ENCODE results near the gene NWD2. TPM values are rescaled to one million over a fixed set of nuclear protein-coding genes. Genes with fewer than 3 reads are reported as not detected.

The NWD2 gene
- total and polyA plus RNA-seq, 10 donors, result 0.05 TPM; not detected in 9

DNA sequence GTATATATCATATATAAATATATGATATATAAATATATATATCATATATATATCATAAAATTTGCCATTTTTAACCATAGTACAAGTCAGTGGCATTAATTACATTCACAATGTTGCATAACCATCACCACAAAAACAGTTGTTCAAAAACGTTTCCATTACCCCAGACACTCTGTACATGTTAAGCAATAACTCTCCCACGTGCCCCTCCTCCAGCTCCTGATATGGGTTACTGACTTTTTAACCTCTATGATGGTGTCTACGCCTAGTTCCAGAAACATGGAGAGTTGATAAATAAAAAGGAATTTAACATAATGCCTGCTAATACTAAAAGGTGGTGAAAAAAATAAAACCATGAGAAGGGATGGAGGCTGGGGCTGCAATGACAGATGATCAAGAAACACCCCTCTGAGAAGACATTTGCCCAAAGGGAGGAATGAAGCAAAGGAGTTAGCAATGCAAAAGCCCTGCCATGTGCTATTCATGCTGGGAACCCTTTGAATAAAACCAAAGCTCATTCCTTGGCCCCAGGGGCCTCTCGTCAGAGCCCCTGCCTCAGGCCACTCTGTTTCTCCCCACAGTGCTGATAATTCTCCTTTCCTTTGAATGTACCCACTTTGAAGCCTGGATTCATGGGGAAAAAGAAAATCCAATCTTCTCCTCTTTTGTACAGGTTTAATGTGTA, 144.3 kb downstream of the NWD2 start:
- no peak overlapping the region for H3K27ac ChIP-seq
- intact Hi-C loops (cut with DNase I; ENCODE audit: low total_unique reads), result loop anchor here (10.0 kb wide), 1 partner anchor 1034 kb away; no protein-coding TSS in a partner anchor
- no peak for DNase-seq
- no peaks in the 10 kb centered on the region for H3K9me3 ChIP-seq
- H3K4me3 ChIP-seq, result no peak overlapping the region
- TF ChIP-seq, protein P1, sequence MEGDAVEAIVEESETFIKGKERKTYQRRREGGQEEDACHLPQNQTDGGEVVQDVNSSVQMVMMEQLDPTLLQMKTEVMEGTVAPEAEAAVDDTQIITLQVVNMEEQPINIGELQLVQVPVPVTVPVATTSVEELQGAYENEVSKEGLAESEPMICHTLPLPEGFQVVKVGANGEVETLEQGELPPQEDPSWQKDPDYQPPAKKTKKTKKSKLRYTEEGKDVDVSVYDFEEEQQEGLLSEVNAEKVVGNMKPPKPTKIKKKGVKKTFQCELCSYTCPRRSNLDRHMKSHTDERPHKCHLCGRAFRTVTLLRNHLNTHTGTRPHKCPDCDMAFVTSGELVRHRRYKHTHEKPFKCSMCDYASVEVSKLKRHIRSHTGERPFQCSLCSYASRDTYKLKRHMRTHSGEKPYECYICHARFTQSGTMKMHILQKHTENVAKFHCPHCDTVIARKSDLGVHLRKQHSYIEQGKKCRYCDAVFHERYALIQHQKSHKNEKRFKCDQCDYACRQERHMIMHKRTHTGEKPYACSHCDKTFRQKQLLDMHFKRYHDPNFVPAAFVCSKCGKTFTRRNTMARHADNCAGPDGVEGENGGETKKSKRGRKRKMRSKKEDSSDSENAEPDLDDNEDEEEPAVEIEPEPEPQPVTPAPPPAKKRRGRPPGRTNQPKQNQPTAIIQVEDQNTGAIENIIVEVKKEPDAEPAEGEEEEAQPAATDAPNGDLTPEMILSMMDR (IDR thresholded peaks at IDR 0.05 in 8 of 11, conservative IDR thresholded peaks at IDR 0.05 in 3 of 11), result no peak
- TF ChIP-seq POLR2A (IDR thresholded peaks at IDR 0.05), result no peak
- no peak for TF ChIP-seq POLR2AphosphoS5 (IDR thresholded peaks at IDR 0.05)
- 34 to 70% (median 43%) methylated on average over 4 of the region's 4 CpGs for WGBS, 5 donors
- H3K36me3 ChIP-seq, result no peaks in the 10 kb centered on the region
- peaks cover 0 to 23% (median 4%) of the 10 kb centered on the region in 6 donors for H3K4me1 ChIP-seq
- no peaks in the 10 kb centered on the region for H3K27me3 ChIP-seq (replicated peaks in 1 of 7)

DNA sequence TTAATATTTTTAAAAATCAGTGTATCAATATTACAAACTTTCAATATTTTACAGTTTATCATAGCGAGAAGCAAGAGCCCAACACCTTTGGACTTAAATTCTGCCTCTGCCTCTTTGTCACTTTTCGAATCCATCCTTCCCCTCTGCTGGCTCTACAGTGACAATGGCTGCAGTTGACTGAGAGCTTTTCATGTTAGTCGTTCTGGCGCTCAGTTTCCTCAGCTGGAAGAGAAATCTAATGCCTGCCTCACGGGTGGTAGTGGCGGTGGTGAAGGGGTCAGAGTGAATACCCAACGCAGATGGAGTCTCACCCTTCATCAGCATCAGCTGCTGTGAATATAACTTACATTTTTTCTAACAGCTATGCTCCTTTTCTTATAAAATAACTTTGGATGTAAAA, 144.8 kb downstream of the NWD2 start:
- H3K9me3 ChIP-seq, result no peaks in the 10 kb centered on the region
- no peaks in the 10 kb centered on the region for H3K36me3 ChIP-seq
- no peaks in the 10 kb centered on the region for H3K27me3 ChIP-seq (replicated peaks in 1 of 7)
- H3K27ac ChIP-seq, result no peak overlapping the region
- intact Hi-C loops (cut with DNase I; ENCODE audit: low total_unique reads), result loop anchor here (10.0 kb wide), 1 partner anchor 1035 kb away; no protein-coding TSS in a partner anchor
- no peak overlapping the region for H3K4me3 ChIP-seq
- TF ChIP-seq POLR2AphosphoS5 (IDR thresholded peaks at IDR 0.05), result no peak
- TF ChIP-seq, protein P1 (IDR thresholded peaks at IDR 0.05 in 8 of 11, conservative IDR thresholded peaks at IDR 0.05 in 3 of 11), result no peak
- TF ChIP-seq POLR2A (IDR thresholded peaks at IDR 0.05), result no peak
- WGBS, 5 donors, result 61 to 73% (median 72%) methylated on average over 7 of the region's 7 CpGs
- no peak for DNase-seq
- H3K4me1 ChIP-seq, result peaks cover 0 to 23% (median 4%) of the 10 kb centered on the region in 6 donors

DNA sequence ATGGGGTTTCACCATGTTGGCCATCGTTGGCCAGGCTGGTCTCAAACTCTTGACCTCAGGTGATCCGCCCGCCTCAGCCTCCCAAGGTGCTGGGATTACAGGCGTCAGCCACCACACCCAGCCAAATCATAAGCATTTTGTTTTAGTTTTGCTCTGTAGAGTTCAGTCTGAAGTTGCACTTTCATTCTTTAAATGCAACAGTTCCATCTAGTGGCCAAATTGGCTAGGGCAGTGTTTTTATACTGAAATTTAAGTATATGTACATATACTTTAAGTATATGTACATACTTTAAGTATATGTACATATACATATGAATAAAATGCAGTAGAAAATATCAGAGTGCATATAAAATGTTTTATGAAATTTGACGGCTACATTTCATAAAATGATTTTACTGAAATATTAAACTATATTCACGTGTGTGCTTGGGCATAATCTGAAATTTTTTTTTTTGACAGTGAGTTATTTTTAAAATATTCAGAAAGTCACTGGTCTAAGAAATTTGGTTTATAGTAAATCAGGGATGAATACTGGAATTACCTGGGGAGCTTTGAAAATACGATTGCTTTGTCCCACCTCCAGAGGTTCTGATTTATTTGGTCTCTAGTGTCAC, 145.5 kb downstream of the NWD2 start:
- no peak for DNase-seq
- TF ChIP-seq, protein P1 (IDR thresholded peaks at IDR 0.05 in 8 of 11, conservative IDR thresholded peaks at IDR 0.05 in 3 of 11), result peak; percentile 24 to 65 (median 49)
- no peak for TF ChIP-seq POLR2A (IDR thresholded peaks at IDR 0.05)
- WGBS, 5 donors, result 41 to 45% (median 44%) methylated on average over 7 of the region's 7 CpGs
- Histone ChIP-seq H3K36me3 (no peaks in the 10 kb centered on the region), H3K4me3 (no peak overlapping the region), H3K27ac (no peak overlapping the region), H3K27me3 (replicated peaks in 1 of 7) (no peaks in the 10 kb centered on the region), H3K9me3 (no peaks in the 10 kb centered on the region), H3K4me1 (peaks cover 0 to 23% (median 4%) of the 10 kb centered on the region in 6 donors)
- intact Hi-C loops (cut with DNase I; ENCODE audit: low total_unique reads), result loop anchor here (10.0 kb wide), 1 partner anchor 1035 kb away; no protein-coding TSS in a partner anchor

Measured in spleen (tissue), 11 donors.